Measurements from ENCODE around the gene MICB.
"Not testable (repeated sequence)": the region's sequence is repeated elsewhere in the genome, so short reads cannot be mapped to it uniquely, and the experiment has no call there.

MICB gene

DNA sequence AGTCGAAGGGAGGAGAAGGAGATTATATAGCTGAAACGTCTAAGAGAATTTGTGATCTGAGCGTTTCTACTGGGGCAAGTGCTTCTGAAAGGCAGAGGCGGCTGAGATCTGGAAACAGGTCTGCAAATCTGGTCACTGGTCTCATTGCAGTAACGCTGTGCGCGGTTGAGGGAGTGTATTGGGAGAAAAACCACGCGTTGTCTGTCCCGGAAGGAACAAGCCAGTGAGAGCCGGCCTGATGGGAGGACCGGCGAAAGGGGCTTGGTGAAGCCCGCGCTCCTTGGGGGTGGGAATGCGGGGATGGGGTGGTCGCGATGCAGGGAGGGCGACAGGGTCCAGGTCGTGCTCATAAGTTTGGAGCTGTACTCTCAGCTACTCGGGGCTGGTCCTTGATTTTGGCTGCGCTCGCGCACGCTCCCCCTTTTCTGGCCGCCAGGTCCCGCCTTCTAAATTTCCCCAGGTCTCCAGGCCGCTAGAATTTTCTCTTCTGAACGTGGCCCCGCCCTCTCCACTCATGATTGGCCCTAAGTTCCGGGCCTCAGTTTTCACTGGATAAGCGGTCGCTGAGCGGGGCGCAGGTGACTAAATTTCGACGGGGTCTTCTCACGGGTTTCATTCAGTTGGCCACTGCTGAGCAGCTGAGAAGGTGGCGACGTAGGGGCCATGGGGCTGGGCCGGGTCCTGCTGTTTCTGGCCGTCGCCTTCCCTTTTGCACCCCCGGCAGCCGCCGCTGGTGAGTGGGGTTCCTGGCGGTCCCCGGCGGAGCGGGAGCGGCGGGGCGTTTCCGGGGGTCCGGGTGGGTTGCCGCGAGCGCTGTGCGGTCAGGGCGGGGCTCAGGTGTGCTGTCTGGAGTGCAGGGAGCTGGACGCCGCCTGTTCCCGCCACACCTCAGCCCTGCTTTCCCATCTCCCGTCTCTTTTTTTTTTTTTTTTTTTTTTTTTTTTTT lies at the start of gene MICB:
Gene MICB, plus strand, starts transcription at position 615 of the 946 bp plus-strand sequence. Its CDS starts 49 bp downstream, at position 664.
- DNase-seq (ENCODE audit: low spot score): peak; percentile 82

GRCh38 chr6:31450751-31451150 lies 47.2 kb upstream of the MICB start:
- DNase-seq (ENCODE audit: low spot score): no peak

DNA sequence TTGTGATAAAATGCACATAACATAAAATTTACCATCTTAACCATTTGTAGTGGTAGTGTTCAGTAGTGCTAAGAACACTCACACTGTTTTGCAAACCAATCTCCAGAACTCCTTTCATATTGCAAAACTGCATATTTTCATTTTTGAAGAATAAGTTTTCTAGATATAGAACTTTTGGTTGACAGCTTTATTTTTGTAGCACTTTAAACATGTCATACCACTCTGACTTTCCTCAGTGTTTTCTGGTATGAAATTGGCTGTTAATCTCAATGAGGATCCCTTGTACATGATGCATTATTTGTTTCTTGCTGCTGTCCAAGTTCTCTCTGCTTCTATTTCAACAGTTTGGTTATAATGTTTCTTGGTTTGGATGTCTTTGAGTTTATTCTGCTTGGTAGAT lies 45.1 kb upstream of the MICB start:
- DNase-seq (ENCODE audit: low spot score): no peak

DNA sequence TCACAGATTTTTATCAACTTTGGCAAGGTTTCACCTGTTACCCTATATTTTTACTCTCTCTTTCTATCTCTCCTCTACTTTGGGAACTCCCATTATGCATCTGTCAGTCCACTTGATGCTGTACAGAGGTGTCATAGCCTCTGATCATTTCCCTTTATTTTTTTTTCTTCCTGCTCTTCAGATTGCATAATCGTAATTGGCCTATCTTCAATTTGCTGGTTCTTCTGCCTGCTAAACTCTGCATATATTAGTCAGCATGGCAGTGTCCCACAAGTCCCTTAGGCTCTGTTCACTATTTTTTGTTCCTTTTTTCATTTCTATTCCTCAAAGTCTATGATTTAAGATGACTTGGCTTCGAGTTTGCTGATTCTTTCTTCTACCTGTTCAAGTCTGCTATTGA lies 44.7 kb upstream of the MICB start:
- DNase-seq (ENCODE audit: low spot score): no peak

GRCh38 chr6:31459864-31460263 lies 38.1 kb upstream of the MICB start:
- not testable (repeated sequence) for DNase-seq (ENCODE audit: low spot score)

DNA sequence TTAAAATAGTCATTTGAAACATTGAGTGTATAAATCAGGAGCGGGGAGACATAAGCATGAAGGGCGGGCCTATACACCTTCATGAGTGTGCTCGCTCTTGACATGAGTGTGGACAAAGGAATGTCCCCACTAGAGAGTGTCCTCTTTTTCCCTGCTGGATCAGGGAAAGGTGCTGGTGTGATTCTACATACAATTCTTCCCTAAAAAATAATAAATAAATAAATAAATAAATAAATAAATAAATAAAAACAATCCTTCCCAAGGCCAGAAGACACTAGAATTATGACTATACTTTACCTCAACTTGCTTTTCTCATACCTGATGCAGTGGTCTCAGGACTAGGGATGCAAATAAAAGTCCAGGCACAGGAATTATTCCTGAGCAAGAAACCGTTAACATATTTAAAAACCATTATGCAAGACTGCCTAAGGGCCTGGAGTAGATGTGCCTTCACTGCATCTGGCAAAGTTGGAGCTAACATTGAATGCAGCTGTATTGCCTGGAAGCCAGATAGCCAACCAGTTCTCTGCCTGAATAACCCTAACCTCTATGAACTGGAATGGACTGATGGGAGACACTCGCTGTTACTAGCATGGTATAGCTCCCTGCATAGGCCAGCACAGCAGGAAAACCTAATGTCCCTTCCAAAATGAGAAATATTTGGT lies 37.5 kb upstream of the MICB start:
- no peak for DNase-seq (ENCODE audit: low spot score)

DNA sequence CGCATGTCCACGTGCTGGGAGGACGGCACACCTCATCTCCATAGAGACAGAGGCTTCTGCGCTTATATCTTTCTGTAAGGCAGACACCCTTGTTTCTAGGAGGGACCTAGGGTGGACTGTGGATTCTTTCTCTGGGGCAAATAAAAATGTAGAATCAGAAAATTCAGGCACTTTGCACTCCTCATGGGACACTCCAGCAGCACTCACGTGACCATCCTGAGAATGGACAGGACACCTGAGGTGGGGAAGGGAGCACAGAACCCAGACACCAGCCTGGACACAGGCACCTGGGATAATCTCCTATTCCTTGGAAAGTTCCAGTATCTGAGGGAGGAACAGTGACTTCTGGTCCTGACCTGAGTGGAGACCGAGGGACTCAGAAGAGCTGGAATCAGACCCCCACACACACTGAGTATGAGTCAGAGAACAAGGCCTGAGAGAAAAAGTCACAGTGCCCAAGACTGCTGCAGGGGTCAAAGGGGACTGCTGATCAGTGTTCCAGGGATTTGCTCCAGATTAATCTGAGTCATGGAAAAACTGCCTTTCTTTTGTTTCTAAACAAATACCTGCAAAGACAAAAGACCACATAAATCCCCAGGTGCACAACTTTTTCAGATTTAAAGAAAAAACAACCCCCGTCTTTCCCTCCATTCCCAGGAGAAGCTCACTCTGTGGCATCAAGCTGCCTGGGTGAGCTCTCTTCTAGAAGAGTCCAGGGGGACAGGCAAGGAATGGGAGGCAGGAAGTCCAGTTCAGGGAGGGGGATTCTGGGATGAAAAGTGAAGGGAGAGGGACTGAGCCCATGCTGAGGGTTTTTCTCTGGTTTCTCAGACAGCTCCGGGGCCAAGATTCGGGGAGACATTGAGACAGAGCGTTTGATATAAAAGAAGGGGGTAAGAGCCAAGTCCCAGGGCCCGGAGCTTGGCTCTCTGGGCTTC lies 35.6 kb upstream of the MICB start:
- DNase-seq (ENCODE audit: low spot score): no peak

DNA sequence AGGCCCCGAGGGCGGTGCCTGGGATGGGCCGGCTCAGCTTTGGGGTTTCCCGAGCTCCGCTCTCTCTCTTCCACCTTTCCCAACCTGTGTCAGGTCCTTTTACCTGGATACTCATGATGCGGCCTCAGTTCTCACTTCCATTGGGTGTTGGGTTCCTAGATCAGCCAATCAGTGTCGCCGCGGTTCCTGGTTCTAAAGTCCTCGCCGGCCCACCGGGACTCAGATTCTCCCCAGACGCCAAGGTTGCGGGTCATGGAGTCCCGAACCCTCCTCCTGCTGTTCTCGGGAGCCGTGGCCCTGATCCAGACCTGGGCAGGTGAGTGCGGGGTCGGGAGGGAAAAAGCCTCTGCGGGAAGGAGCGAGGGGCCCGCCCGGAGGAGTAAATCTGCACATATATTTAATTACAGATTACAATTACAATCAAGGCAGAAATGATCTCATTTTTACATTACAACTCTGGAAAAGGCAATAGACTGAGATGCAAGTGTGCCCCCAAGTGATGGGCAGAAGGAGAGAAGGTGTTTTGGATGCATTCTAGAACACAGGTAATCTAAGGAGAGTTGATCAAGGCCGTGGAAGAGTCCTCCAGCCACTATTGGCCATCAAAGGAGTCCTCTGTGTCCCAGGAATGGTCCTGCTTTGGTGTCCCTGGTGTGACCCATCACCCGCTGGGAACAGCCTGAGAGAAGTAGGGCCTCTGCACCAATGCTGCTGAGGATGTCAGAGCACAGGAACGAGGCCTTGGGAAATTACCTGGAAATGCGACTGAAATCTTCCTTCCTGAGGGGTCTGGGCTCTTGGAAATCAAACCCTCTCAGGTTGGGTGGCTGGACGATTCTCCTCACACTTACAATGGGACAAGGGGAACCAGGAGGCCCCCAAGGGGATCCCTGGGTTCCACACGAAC lies 34.7 kb upstream of the MICB start:
- DNase-seq (ENCODE audit: low spot score): peak; percentile 84

- DNase-seq (ENCODE audit: low spot score): no peak
These were observed 33.4 kb upstream of the MICB start for GRCh38 chr6:31464252-31465184.

DNA sequence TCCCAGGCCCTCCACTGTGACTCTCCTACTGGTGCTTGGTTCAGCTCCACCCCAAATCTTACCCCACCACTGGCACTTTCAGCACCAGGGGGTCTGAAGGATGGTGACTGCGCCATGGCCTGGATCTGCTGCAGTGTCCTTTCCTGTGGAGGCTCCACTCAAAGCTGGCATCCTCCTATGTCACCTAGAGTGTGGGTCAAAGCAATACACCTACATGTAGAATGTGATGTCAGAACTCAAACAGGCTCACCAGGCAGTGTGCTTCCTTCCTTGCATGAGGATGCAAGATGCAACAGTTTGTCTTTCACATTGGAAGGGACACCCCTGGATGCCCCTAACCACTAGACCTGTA lies 32.8 kb upstream of the MICB start:
- DNase-seq (ENCODE audit: low spot score): no peak

- no peak for DNase-seq (ENCODE audit: low spot score)
These were observed 32.2 kb upstream of the MICB start for GRCh38 chr6:31465718-31466117.

- no peak for DNase-seq (ENCODE audit: low spot score)
These were observed 31.5 kb upstream of the MICB start for GRCh38 chr6:31466466-31466865.

GRCh38 chr6:31467151-31467550 lies 30.8 kb upstream of the MICB start:
- DNase-seq (ENCODE audit: low spot score): no peak

GRCh38 chr6:31468311-31468710 lies 29.6 kb upstream of the MICB start:
- no peak for DNase-seq (ENCODE audit: low spot score)

DNA sequence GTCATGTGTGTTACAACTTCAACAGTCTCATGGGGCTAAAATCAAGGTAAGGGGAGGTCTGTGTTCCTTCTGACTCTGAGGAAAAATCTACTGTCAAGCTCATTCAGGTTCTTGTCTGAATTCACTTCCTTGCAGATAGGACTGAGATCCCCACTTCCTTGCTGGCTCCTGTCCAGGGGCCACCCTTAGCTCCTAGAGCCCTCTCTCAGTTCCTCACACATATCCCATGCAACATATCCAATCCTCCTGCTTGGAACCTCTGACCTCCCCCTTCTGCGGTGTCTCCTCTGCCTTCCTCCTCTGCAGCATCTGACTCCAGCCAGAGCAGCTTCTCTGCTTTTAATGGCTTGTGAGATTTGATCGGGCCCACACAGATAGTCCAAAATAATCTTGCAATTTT lies 27.1 kb upstream of the MICB start:
- DNase-seq (ENCODE audit: low spot score): no peak

DNA sequence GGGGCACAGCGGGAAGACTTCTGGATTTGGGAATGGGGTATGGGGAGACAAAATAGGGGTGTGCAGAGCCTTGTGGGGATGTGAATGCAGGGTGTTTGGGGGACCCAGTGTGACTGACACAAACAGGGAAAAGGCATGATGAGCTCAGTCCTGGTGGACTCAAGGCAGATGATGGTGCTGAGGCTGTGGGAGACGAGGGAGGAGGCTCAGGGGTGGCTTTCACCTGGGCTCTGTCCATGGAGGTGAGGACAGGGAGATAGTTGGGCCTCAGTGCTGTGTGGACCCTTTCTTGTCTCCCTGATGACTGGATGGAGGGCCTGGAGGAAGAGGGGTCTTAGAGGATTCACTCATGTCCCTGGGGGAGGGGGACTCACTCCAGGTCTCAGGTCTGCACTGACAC lies 26.2 kb upstream of the MICB start:
- no peak for DNase-seq (ENCODE audit: low spot score)

GRCh38 chr6:31472259-31472658 lies 25.7 kb upstream of the MICB start:
- DNase-seq (ENCODE audit: low spot score): no peak

DNA sequence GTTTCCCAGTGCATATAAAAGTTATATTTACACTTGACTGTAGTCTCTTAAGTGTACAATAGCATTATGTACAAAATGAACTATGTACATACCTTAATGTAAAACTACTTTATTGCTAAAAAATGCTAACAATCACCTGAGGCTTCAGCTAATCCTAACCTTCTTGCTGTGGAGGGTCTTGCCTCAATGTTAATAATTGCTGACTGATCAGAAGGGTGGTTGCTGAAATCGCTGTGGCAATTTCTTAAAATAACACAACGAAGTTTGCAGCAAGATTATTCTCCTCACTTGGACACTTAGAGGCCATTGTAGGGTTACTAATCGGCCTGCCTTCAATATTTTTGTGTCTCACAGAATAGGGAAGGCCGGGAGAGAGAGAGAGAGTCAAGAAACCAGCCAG lies 24.7 kb upstream of the MICB start:
- DNase-seq (ENCODE audit: low spot score): no peak

DNA sequence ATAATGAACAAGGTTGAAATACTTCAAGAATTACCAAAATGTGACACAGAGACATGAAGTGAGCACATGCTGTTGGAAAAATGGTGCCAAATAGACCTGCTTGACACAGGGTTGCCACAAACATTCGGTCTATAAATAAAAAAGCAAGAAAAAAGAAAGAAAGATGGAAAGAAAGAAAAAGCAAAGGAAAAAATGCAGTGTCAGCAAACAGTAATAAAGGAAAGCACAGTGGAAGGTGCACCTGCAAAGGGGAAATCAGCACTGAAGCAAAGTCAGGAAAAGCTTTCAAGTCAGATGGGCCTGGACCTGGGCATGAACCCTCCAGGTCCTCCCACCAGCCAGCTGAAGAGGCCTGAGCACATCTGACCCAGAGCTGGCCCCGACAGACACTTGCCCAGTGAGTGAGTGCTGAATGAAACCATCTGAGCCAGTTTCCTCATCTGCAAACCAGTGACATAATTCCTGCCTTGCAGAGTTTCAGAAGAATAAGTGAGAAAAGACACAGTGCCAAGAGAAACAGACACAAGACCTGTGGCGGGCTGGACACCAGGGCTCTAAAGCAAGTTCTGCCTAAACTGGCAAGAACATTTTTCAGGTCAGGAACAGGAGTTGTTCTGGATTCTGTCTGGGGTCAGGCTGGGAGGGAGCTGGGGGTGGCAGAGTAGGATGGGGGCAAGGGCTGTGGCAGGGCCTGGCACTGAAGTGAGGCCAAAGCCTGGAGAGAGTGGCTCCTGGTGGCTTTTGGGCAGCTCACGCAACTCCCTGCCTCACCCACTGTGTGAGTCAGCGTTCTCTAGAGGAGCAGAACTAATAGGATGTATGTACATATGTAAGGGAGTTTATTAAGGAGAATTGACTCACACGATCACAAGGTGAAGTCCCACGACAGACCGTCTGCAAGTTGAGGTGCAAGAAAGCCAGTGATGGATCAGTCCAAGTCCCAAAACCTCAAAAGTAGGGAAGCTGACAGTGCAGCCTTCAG lies 23.9 kb upstream of the MICB start:
- DNase-seq (ENCODE audit: low spot score): no peak
